Panc1 (cell line): Measurements from ENCODE around the gene OLIG2. TPM values are rescaled to one million over a fixed set of nuclear protein-coding genes. Genes with fewer than 3 reads are reported as not detected.

Source experiments
- ATAC-seq: fragments of 200-7000 bp; cut with Tn5 transposase; 2 replicates; pipeline ENCODE4 v1.9.1; 2020; ENCODE audit warnings: mild to moderate bottlenecking, moderate library complexity
- BruUV-seq: library from RNA; stranded (reverse); fragments of 400-500 nt; replicated peaks from 2 replicates; lab custom pipeline; 2021; lab: Mats Ljungman, UMichigan
- CTCF ChIA-PET: fragments of 300-600 bp; sonication (Branson Sonifier 250); formaldehyde crosslinking; loops from one replicate; lab custom pipeline; 2022; ENCODE audit warnings: antibody characterized with exemption; lab: Charles Lee
- POLR2A ChIA-PET: fragments of 300-600 bp; sonication (Branson Sonifier 250); formaldehyde crosslinking; loops from one replicate; lab custom pipeline; 2022; ENCODE audit warnings: antibody characterized with exemption; lab: Charles Lee
- DNase-seq: peaks from one replicate; pipeline ENCODE4 v3.0.0-alpha.2; 2010; ENCODE audit warnings: low read depth, low spot score
- H3K27ac ChIP-seq: 2 replicates; pipeline ENCODE4 v1.5.1; 2011; ENCODE audit warnings: mild to moderate bottlenecking, low read length, inconsistent platforms
- H3K27me3 ChIP-seq: fragments of 200-500 bp; sonication (Bioruptor generic); 2 replicates; pipeline ENCODE4 v1.6.0; 2014; ENCODE audit warnings: low read length, inconsistent platforms; ENCODE audit not compliant: control insufficient read depth, insufficient read depth
- H3K36me3 ChIP-seq: fragments of 200-500 bp; sonication (Bioruptor generic); 2 replicates; pipeline ENCODE4 v1.5.1; 2014; ENCODE audit warnings: inconsistent platforms, mild to moderate bottlenecking, low read length, moderate library complexity; ENCODE audit not compliant: control insufficient read depth, insufficient read depth
- H3K4me1 ChIP-seq: 2 replicates; pipeline ENCODE4 v1.5.1; 2011; ENCODE audit warnings: inconsistent platforms, mild to moderate bottlenecking, low read length, moderate library complexity; ENCODE audit not compliant: control insufficient read depth, insufficient read depth
- H3K4me3 ChIP-seq, 2 experiments: 2 replicates each; pipeline ENCODE4 v1.5.1; 2011 to 2012; ENCODE audit warnings: low read depth in 2 of 2, low read length in 2 of 2, mild to moderate bottlenecking in 2 of 2, inconsistent platforms in 1 of 2, moderate library complexity in 1 of 2
- H3K9me3 ChIP-seq: fragments of 200-500 bp; sonication (Bioruptor generic); 2 replicates; pipeline ENCODE4 v1.5.1; 2014; ENCODE audit warnings: low read depth, mild to moderate bottlenecking, inconsistent platforms, low read length, moderate library complexity; ENCODE audit not compliant: control insufficient read depth, insufficient read depth
- CTCF ChIP-seq: fragments of 450-650 bp; IDR thresholded peaks from 2 replicates; pipeline ENCODE4 v1.5.1; 2017; ENCODE audit warnings: mild to moderate bottlenecking
- POLR2AphosphoS5 ChIP-seq: IDR thresholded peaks from 2 replicates; pipeline ENCODE4 v1.6.1; 2012; ENCODE audit warnings: mild to moderate bottlenecking, low read depth, low read length, moderate library complexity
- SIN3A ChIP-seq: IDR thresholded peaks from 2 replicates; pipeline ENCODE4 v1.6.1; 2012; ENCODE audit warnings: low read depth, mild to moderate bottlenecking, low read length, moderate library complexity, borderline replicate concordance; ENCODE audit not compliant: insufficient read depth
- TCF7L2 ChIP-seq: IDR thresholded peaks from 2 replicates; pipeline ENCODE4 v1.6.1; 2011; ENCODE audit warnings: mild to moderate bottlenecking, low read depth, low read length, inconsistent platforms
- in situ Hi-C: cut with HindIII; loops from 2 replicates; pipeline ENCODE4 v1.10.0; 2016; ENCODE audit warnings: low sequenced_read_pairs, low pct_unique_long_range_greater_than_20kb
- intact Hi-C: fragments of 100-400 bp; cut with micrococcal nuclease; formaldehyde crosslinking; loops from one replicate; pipeline ENCODE4 v1.10.0; 2022; ENCODE audit not compliant: unreplicated experiment
- total RNA-seq: library from RNA; stranded (reverse); gene quantifications from one replicate; pipeline ENCODE4 v1.2.1, GENCODE V29; 2021; ENCODE audit not compliant: unreplicated experiment
- TF ChIP-seq, protein P1 (sequence below), 2 experiments: IDR thresholded peaks; 2 replicates each; pipeline ENCODE4 v1.6.1; 2011 to 2012; ENCODE audit warnings: low read depth in 2 of 2, control low read depth in 1 of 2, low read length in 1 of 2, mild to moderate bottlenecking in 1 of 2, moderate library complexity in 1 of 2; ENCODE audit not compliant: insufficient read depth in 1 of 2

The OLIG2 gene
- total RNA-seq, 1 experiment from 2014 or later, result not detected

GRCh38 chr21:33023574-33024200, 2.0 kb upstream of the OLIG2 start:
- Histone ChIP-seq H3K27ac (no peak overlapping the region), H3K27me3 (peaks cover 2% of the 10 kb centered on the region; the same call in 1 of the 2 replicates), H3K36me3 (no peaks in the 10 kb centered on the region), H3K4me3 (no peak overlapping the region), H3K9me3 (no peaks in the 10 kb centered on the region), H3K4me1 (no peaks in the 10 kb centered on the region)
- intact Hi-C loops, result no loop called here
- BruUV-seq, result no TSS peak
- ChIA-PET POLR2A (no interaction called here), CTCF (no interaction called here)
- no peak for DNase-seq
- ATAC-seq, result no peak
- TF ChIP-seq, protein P1, sequence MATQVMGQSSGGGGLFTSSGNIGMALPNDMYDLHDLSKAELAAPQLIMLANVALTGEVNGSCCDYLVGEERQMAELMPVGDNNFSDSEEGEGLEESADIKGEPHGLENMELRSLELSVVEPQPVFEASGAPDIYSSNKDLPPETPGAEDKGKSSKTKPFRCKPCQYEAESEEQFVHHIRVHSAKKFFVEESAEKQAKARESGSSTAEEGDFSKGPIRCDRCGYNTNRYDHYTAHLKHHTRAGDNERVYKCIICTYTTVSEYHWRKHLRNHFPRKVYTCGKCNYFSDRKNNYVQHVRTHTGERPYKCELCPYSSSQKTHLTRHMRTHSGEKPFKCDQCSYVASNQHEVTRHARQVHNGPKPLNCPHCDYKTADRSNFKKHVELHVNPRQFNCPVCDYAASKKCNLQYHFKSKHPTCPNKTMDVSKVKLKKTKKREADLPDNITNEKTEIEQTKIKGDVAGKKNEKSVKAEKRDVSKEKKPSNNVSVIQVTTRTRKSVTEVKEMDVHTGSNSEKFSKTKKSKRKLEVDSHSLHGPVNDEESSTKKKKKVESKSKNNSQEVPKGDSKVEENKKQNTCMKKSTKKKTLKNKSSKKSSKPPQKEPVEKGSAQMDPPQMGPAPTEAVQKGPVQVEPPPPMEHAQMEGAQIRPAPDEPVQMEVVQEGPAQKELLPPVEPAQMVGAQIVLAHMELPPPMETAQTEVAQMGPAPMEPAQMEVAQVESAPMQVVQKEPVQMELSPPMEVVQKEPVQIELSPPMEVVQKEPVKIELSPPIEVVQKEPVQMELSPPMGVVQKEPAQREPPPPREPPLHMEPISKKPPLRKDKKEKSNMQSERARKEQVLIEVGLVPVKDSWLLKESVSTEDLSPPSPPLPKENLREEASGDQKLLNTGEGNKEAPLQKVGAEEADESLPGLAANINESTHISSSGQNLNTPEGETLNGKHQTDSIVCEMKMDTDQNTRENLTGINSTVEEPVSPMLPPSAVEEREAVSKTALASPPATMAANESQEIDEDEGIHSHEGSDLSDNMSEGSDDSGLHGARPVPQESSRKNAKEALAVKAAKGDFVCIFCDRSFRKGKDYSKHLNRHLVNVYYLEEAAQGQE (IDR thresholded peaks at IDR 0.05; ENCODE audit: insufficient read depth in 1 of 2, low read depth in 2 of 2, low read length in 1 of 2), result no peak
- TF ChIP-seq TCF7L2 (no peak), SIN3A (no peak), CTCF (no peak), POLR2AphosphoS5 (no peak)
- in situ Hi-C loops, result no loop called here

DNA sequence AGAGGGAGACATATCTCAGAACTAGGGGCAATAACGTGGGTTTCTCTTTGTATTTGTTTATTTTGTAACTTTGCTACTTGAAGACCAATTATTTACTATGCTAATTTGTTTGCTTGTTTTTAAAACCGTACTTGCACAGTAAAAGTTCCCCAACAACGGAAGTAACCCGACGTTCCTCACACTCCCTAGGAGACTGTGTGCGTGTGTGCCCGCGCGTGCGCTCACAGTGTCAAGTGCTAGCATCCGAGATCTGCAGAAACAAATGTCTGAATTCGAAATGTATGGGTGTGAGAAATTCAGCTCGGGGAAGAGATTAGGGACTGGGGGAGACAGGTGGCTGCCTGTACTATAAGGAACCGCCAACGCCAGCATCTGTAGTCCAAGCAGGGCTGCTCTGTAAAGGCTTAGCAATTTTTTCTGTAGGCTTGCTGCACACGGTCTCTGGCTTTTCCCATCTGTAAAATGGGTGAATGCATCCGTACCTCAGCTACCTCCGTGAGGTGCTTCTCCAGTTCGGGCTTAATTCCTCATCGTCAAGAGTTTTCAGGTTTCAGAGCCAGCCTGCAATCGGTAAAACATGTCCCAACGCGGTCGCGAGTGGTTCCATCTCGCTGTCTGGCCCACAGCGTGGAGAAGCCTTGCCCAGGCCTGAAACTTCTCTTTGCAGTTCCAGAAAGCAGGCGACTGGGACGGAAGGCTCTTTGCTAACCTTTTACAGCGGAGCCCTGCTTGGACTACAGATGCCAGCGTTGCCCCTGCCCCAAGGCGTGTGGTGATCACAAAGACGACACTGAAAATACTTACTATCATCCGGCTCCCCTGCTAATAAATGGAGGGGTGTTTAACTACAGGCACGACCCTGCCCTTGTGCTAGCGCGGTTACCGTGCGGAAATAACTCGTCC, 1.3 kb upstream of the OLIG2 start:
- BruUV-seq, result no TSS peak
- peaks cover 4% of the 10 kb centered on the region; the same call in 1 of the 2 replicates for H3K27me3 ChIP-seq
- CTCF ChIA-PET, result no interaction called here
- no peaks in the 10 kb centered on the region for H3K36me3 ChIP-seq
- in situ Hi-C loops (no loop called here), intact Hi-C loops (no loop called here)
- no peak overlapping the region for H3K27ac ChIP-seq
- H3K9me3 ChIP-seq, result no peaks in the 10 kb centered on the region
- TF ChIP-seq POLR2AphosphoS5 (no peak), TCF7L2 (no peak), SIN3A (no peak), CTCF (no peak)
- TF ChIP-seq, protein P1 (IDR thresholded peaks at IDR 0.05; ENCODE audit: insufficient read depth in 1 of 2, low read depth in 2 of 2, low read length in 1 of 2), result no peak
- no peak overlapping the region for H3K4me3 ChIP-seq
- H3K4me1 ChIP-seq, result no peaks in the 10 kb centered on the region
- ATAC-seq, result no peak
- no peak for DNase-seq
- POLR2A ChIA-PET, result no interaction called here
